WTC11 (cell line): ENCODE measurements around the gene TNFAIP3.

Experiments
- RORB ChIP-seq: fragments of 250-450 bp; sonication (Bioruptor Pico); IDR thresholded peaks from 2 replicates; pipeline ENCODE4 v1.9.0; 2021; ENCODE audit warnings: mild to moderate bottlenecking
- ZNF396 ChIP-seq: fragments of 250-450 bp; sonication (Bioruptor Pico); IDR thresholded peaks from 2 replicates; pipeline ENCODE4 v1.8.0; 2021; ENCODE audit warnings: mild to moderate bottlenecking, moderate library complexity, borderline replicate concordance

- TF ChIP-seq RORB: no peak
- TF ChIP-seq ZNF396 (CRISPR knock-in tag): no peak
Measured at GRCh38 chr6:137909533-137909932, 42.5 kb downstream of the TNFAIP3 start.
